Stomach (tissue), 8 donors: ENCODE measurements around the gene ZNF667. TPM values are rescaled to one million over a fixed set of nuclear protein-coding genes. Genes with fewer than 3 reads are reported as not detected.

Experiments used
- polyA plus RNA-seq, 3 donors: library from polyadenylated mRNA; stranded (reverse); fragments of 200-250 nt; gene quantifications; one replicate each; pipeline ENCODE4 v1.2.3, GENCODE V29; 2013
- total RNA-seq, 5 donors: library from RNA; depleted of rRNA; stranded (reverse); fragments of >200 nt; gene quantifications; one replicate each; pipeline versions ENCODE4 v1.1.0 to v1.2.3, GENCODE V29; 2014 to 2016
- donor health status: healthy with polysubstance abuse.
- donor health status: Bipolar disorder and iron deficiency.
- donor health status: healthy.

Gene ZNF667
- total and polyA plus RNA-seq, 8 donors = 0.75 to 7.9 (median 3.7) TPM; not detected in 2

Other genes with a start within 250 kb of the ZNF667 start
- gene EDDM13, start 204.6 kb downstream of the ZNF667 start, total RNA-seq = not detected
- 1 to 10 TPM in 1 of 3 donors, not detected in 2; 1.6 TPM for gene EDDM13, start 204.6 kb downstream of the ZNF667 start, polyA plus RNA-seq
- gene ZSCAN5A, start 162.5 kb downstream of the ZNF667 start, total RNA-seq = 10 to 100 TPM in 2 of 5 donors, 1 to 10 TPM in 1, under 1 TPM in 1, not detected in 1; 0.89 to 21.6 (median 8.3) TPM
- 1 to 10 TPM; 2.4 to 4.5 (median 3.7) TPM for gene ZSCAN5A, start 162.5 kb downstream of the ZNF667 start, polyA plus RNA-seq
- gene ZNF582, start 83.8 kb downstream of the ZNF667 start, total RNA-seq = 1 to 10 TPM in 2 of 5 donors, not detected in 3; 1.2 to 4.2 TPM
- 1 to 10 TPM; 2.3 to 2.6 (median 2.5) TPM for gene ZNF582, start 83.8 kb downstream of the ZNF667 start, polyA plus RNA-seq
- 10 to 100 TPM in 1 of 5 donors, 1 to 10 TPM in 2, under 1 TPM in 1, not detected in 1; 0.45 to 13.0 (median 5.7) TPM for gene ZNF583, start 73.0 kb downstream of the ZNF667 start, total RNA-seq
- 1 to 10 TPM in 2 of 3 donors, under 1 TPM in 1; 0.75 to 3.4 (median 1.3) TPM for gene ZNF583, start 73.0 kb downstream of the ZNF667 start, polyA plus RNA-seq
- 1 to 10 TPM in 4 of 5 donors, under 1 TPM in 1; 0.58 to 9.7 (median 1.8) TPM for gene ZNF471, start 30.5 kb upstream of the ZNF667 start, total RNA-seq
- gene ZNF471, start 30.5 kb upstream of the ZNF667 start, polyA plus RNA-seq = 1 to 10 TPM in 2 of 3 donors, under 1 TPM in 1; 1.00 to 2.8 (median 1.8) TPM
- gene ZFP28, start 61.6 kb upstream of the ZNF667 start, total RNA-seq = 10 to 100 TPM in 2 of 5 donors, 1 to 10 TPM in 3; 3.2 to 83.4 (median 9.9) TPM
- gene ZFP28, start 61.6 kb upstream of the ZNF667 start, polyA plus RNA-seq = 1 to 10 TPM; 1.6 to 3.5 (median 3.1) TPM
- gene ZNF470, start 90.1 kb upstream of the ZNF667 start, total RNA-seq = 1 to 10 TPM; 1.0 to 5.4 (median 1.8) TPM
- 1 to 10 TPM; 1.1 to 4.3 (median 1.4) TPM for gene ZNF470, start 90.1 kb upstream of the ZNF667 start, polyA plus RNA-seq
- 10 to 100 TPM in 2 of 5 donors, 1 to 10 TPM in 2, not detected in 1; 6.6 to 18.2 (median 11.0) TPM for gene ZNF71, start 118.0 kb upstream of the ZNF667 start, total RNA-seq
- gene ZNF71, start 118.0 kb upstream of the ZNF667 start, polyA plus RNA-seq = 1 to 10 TPM; 2.1 to 3.1 (median 2.8) TPM
- 1 to 10 TPM in 1 of 5 donors, not detected in 4; 1.1 TPM for gene SMIM17, start 165.8 kb upstream of the ZNF667 start, total RNA-seq
- under 1 TPM in 1 of 3 donors, not detected in 2; 0.13 TPM for gene SMIM17, start 165.8 kb upstream of the ZNF667 start, polyA plus RNA-seq
- under 1 TPM in 2 of 5 donors, not detected in 3; 0.89 to 0.92 TPM for gene ZNF835, start 194.4 kb upstream of the ZNF667 start, total RNA-seq
- gene ZNF835, start 194.4 kb upstream of the ZNF667 start, polyA plus RNA-seq = under 1 TPM; 0.31 to 0.48 (median 0.31) TPM